Measurements from ENCODE around the gene PPP2R3B.
"Not testable (repeated sequence)": the region's sequence is repeated elsewhere in the genome, so short reads cannot be mapped to it uniquely, and the experiment has no call there.

The PPP2R3B gene

GRCh38 chrX:320126-320783 is 66.5 kb downstream of the PPP2R3B start:
- DNase-seq (ENCODE audit: low read depth in 2 of 2, low spot score in 1 of 2), result no peak

DNA sequence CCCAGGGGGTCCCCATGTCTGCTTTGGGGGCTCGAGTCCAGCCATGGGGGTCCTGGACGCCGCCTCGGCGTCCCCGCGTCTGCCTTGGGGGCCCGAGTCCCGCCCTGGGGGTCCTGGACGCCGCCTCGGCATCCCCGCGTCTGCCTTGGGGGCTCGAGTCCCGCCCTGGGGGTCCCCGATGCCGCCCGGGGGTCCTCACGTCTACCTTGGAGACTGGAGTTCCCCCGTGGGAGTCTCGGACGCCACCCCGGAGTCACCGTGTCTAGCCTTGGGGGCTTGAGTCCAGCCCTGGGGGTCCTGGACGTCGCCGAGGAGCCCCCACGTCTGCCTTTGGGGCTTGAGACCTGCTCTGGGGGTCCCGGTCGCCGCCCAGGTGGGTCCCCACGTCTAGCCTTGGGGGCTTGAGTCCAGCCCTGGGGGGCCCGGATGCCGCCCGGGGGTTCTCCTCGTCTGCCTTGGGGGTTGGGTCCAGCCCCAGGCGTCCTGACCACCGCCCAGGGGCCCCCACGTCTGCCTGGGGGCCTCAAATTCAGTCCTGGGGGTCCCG is 67.1 kb downstream of the PPP2R3B start:
- no peak for DNase-seq (ENCODE audit: low read depth in 2 of 2, low spot score in 1 of 2)

GRCh38 chrX:318739-319578 is 67.7 kb downstream of the PPP2R3B start, which contains the start of gene GTPBP6:
Gene GTPBP6 (minus strand): TSS chrX:318796. CDS start chrX:318787, 9 bp downstream.
- DNase-seq (ENCODE audit: low read depth in 2 of 2, low spot score in 1 of 2), result peak; percentile 96 to 98

DNA sequence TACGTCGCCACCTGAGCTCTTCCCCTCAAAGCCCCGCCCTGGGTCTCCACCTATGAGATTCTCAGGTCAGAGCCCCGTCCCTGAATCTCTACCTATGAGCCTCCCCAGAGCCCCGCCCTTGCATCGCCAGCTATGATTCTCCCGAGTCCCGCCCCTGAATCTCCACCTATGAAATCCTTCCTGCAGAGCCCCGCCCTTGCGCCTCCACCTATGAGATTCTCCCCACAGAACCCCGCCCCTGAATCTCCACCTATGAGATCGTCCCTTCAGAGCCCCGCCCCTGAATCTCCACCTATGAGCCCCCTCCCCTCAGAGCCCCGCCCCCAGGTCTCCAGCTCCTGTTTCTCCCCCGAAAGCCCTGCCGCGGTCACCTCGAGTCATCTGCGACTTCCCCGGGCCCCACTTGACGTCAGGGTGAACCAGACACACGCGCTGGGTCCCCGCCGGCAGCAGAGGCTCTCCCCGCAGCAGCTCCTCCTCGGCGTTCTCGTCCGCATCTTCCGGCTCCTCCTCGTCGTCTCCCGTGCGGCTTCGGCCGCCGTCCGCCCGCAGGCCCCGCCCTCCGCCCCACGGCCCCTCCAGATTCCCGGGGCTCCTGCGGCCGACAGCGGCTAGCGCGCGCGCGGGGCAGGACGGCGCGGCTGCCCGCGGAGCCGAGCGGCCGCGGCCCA is 68.5 kb downstream of the PPP2R3B start:
- DNase-seq (ENCODE audit: low read depth in 2 of 2, low spot score in 1 of 2), result peak; percentile 94

DNA sequence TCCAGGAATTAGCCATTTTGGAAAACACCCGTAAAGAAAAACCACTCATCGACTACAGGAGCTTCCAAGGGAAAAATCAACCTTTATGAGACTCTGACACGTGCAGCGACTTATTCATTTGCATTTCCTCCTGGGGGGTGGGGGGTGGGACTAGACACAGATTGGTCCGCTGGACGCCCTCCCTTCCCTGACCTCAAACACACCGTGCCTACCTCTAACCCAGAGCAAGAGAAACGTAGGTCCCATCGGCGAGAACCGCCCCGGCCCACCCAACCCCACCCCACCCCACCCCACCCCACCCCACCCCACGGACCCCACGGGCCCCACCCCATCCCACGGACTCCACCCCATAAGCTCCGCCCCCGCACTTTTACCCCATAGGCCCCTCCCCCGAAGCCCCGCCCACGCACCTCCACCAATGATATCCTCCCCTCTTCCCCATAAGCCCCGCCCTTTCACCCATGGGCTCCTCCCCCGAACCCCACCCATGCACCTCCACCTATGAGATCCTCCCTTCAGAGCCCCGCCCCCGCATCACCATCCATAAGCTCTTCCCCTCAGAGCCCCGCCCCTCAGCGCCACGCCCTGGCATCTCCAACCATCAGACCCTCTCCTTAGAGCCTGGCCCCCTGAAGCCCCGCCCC is 69.2 kb downstream of the PPP2R3B start:
- no peak for DNase-seq (ENCODE audit: low read depth in 2 of 2, low spot score in 1 of 2)

- no peak for DNase-seq (ENCODE audit: low read depth in 2 of 2, low spot score in 1 of 2)
These were observed 70.1 kb downstream of the PPP2R3B start for GRCh38 chrX:316351-317325.

DNA sequence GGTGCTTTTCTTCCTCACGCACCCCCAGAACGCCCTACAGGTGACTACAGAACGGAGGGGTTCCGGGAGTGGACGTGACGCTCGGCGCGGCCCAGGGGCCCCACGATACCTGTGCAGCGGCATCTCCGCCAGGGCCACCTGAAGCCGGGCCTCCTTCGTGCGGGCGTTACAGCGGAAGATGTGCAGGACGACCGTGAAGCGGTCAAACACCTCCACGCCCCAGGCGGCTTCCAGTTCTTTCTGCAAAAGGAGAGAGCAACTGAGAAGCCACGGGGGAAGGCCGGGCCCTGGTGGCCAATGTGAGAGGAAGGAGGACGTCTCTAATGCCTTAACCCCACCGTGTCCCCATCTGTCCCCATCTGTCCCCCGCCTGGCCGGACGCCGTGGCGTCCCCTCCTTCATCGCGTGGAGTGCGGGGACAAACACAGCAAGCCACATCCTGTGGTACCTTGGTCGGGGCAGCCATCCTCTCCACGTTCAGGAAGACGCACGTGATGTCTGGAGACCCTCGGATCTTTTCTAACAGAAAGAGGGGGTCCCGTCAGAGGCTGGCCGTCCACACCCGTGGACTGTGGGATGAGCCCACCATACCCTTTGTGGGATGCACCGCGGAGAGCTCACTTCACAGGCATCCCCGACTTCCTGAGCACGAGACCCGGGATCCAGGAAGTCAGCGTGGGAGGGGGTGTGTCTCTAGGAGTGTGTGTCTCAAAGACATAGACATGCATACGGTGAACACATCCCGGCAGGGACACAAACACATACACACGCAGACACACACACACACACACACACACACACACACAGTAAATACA is 71.7 kb downstream of the PPP2R3B start:
- DNase-seq (ENCODE audit: low read depth in 2 of 2, low spot score in 1 of 2), result no peak

DNA sequence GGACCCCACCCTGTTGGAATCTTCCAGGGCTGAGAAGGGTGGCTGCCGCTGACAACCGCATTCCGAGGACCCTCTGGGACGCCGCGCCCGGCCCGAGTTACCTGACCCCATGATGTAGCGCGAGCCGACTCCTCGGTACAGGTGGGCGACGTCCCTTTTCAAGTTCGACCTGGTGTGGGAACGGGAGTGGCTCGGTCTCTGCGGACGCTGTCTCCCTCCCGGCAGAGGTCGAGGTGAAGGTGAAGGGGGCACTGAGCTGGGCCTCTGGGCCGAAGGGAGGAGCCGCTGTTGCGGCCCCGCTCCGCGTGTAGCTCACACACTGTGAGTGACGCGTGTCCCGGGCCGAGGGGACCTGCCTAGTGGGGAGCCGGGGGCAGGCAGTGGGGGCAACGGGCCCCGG is 72.7 kb downstream of the PPP2R3B start:
- no peak for DNase-seq (ENCODE audit: low read depth in 2 of 2, low spot score in 1 of 2)

DNA sequence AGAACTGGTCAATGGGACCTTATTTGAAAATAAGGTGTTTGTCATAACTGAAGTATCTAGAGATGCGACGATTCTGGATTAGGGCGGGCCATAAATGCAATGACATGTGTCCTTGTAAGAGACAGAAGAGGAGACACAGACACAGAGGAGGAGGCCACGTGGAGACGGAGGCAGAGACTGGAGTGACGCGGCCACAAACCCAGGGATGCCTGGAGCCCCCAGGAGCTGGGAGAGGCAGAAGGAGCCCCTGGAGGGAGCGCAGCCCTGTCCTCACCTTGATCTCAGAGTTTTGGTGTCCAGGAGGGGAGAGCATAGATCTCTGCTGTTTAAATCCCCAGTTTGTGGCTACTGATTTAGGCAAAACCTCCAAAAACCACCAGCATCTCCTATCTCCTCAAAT is 73.2 kb downstream of the PPP2R3B start:
- no peak for DNase-seq (ENCODE audit: low read depth in 2 of 2, low spot score in 1 of 2)

- DNase-seq (ENCODE audit: low read depth in 2 of 2, low spot score in 1 of 2), result no peak
These were observed 73.9 kb downstream of the PPP2R3B start for GRCh38 chrX:312621-313331.

GRCh38 chrX:311156-312129 is 75.3 kb downstream of the PPP2R3B start:
- DNase-seq (ENCODE audit: low read depth in 2 of 2, low spot score in 1 of 2), result no peak

GRCh38 chrX:310621-311155 is 76.0 kb downstream of the PPP2R3B start:
- DNase-seq (ENCODE audit: low read depth in 2 of 2, low spot score in 1 of 2), result no peak

GRCh38 chrX:308821-309520 is 77.7 kb downstream of the PPP2R3B start:
- no peak for DNase-seq (ENCODE audit: low read depth in 2 of 2, low spot score in 1 of 2)

- no peak for DNase-seq (ENCODE audit: low read depth in 2 of 2, low spot score in 1 of 2)
These were observed 79.2 kb downstream of the PPP2R3B start for GRCh38 chrX:307261-308111.

GRCh38 chrX:306614-307251 is 80.0 kb downstream of the PPP2R3B start:
- DNase-seq (ENCODE audit: low read depth in 2 of 2, low spot score in 1 of 2), result not testable (repeated sequence)
